ENCODE results near the gene C19orf47.

Gene C19orf47

DNA sequence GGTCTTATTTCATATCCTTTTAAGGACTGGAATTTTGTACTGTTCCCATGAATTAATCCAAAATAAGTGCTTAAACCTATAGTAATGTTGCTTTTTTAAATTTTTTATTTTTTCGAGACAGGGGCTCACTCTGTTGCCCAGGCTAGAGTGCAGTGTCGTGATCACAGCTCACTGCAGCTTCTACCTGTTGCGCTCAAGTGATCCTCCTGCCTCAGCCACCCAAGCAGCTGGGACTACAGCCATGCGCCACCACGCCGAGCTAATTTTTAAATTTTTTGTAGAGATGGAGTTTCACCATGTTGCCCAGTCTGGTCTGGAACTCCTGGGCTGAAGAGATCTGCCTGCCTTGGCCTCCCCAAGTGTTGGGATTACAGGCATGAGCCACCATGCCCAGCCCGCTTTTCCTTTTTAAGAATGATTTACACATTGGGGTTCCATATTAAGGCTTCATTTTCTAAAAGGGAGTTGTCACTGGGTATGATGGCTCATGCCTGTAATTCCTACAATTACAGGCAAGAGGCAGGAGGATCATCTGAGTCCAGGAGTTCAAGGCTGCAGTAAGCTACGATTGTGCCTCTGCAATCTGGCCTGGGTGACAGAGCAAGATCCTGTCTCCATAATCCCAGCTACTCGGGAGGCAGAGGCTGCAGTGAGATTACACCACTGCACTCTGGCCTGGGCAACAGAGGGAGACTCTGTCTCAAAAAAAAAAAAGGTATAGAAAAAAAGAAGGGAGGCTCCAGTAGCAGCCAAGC, 34.8 kb downstream of the C19orf47 start:
- DNase-seq, result no peak

DNA sequence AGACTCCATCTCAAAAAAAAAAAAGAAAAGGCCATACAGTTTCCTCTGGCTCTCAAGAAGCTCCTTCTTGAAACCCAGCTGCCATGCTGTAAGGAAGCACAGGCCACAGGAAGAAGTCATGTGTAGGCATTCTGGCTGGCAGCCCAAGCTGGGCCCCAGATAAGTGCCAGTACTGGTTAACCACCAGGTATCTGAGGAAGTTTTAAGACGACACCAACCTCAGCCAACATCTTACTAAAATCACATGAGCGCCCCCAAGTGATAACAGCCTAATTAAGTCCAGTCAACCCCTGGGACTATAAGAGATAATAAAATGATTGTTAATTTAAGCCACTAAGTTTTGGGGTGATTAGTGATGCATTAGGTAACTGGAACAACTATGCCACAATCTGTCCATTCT, 35.7 kb downstream of the C19orf47 start:
- DNase-seq, result no peak

GRCh38 chr19:40309666-40310065, 38.5 kb downstream of the C19orf47 start:
- no peak for DNase-seq

DNA sequence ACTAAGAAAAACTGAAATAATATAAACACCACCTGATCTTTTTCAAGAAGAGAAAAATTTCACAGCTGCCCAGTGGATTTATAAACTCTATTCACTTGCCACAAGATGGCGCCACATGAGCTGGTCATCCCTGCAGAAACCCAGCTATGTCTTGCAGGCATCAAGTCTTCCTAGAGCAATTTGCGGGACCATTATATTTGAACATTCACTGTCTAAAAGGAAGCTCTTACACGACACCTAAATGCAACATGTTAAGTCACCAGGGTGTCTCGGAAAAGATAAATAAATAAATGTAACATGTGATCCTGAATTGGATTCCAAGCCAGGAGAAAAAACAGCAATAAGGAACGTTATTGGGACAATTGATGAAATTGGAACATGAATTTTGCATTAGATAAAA, 42.8 kb downstream of the C19orf47 start:
- peak; percentile 20 for DNase-seq

GRCh38 chr19:40304306-40304705, 43.9 kb downstream of the C19orf47 start:
- no peak for DNase-seq

DNA sequence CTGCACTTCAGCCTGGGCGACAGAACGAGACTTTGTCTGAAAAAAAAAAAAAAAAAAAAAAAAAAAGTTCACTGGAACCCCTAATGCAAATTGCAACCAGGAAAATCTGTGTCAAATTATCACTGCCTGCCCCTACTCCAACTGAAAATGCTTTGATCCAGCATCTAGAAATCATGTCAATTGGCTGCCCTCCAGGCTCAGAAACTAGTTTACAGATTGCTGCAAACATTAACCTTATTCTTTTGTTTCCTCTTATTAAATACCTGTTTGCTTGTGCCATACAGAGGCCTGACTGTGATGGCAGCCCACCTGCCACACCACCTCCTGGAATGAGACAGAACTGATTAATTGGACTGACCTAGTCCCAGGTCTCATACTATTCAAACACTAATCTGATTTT, 44.4 kb downstream of the C19orf47 start:
- DNase-seq, result no peak

- no peak for DNase-seq
These were observed 45.8 kb downstream of the C19orf47 start for GRCh38 chr19:40302224-40303011.

- no peak for DNase-seq
These were observed 47.5 kb downstream of the C19orf47 start for GRCh38 chr19:40300668-40301067.

- no peak for DNase-seq
These were observed 50.2 kb downstream of the C19orf47 start for GRCh38 chr19:40298026-40298425.

- DNase-seq, result no peak
These were observed 53.6 kb downstream of the C19orf47 start for GRCh38 chr19:40294560-40294959.

DNA sequence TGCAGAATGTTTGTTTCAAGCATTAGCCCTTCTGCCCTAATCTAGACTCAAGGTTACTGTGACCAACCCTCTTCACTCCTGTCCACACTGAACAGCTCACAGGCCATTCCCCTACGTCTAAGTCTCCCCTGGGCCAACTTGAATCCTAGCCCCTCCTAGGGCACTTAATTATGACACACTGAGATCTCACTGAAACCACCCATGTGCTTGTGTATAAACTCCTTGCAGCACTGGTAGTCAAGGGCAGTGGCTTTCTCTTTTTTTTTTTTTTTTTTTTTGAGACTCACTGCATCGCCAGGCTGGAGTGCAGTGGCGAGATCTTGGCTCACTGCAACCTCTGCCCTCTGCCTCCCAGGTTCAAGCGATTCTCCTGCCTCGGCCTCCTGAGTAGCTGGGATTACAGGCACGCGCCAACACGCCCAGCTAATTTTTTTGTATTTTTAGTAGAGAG, 61.2 kb downstream of the C19orf47 start:
- no peak for DNase-seq

- no peak for DNase-seq
These were observed 61.8 kb downstream of the C19orf47 start for GRCh38 chr19:40286235-40286970.

GRCh38 chr19:40285353-40286234, 62.6 kb downstream of the C19orf47 start:
- peak; percentile 98 for DNase-seq

- DNase-seq, result no peak
These were observed 63.5 kb downstream of the C19orf47 start, which contains the start of gene AKT2 for GRCh38 chr19:40284501-40285352. TSS of gene AKT2 (minus strand) at chr19:40285345. CDS start at chr19:40265267, 20,078 bp downstream.

- DNase-seq, result no peak
These were observed 64.0 kb downstream of the C19orf47 start for GRCh38 chr19:40284251-40284500.

- no peak for DNase-seq
These were observed 64.6 kb downstream of the C19orf47 start for GRCh38 chr19:40283414-40284250.

DNA sequence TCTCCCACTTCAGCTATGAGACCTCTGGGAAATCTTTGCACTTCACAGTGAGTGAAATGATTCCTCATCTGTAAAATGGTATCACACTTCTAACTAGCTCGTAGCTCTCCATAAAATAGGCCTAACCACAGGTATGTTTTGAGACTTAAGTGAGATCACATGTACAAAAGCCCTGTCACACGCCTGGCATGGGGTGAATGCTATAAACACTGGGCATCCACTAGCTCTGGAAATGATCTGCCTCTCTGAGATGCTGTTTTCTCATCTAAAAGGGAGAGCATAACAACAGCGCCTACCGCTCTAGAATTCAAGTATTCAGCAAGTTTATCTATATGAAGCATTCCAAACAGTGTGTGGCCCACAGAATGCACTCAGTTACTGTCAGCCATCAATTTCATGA, 65.3 kb downstream of the C19orf47 start:
- no peak for DNase-seq

- no peak for DNase-seq
These were observed 66.0 kb downstream of the C19orf47 start for GRCh38 chr19:40282209-40282580.

DNA sequence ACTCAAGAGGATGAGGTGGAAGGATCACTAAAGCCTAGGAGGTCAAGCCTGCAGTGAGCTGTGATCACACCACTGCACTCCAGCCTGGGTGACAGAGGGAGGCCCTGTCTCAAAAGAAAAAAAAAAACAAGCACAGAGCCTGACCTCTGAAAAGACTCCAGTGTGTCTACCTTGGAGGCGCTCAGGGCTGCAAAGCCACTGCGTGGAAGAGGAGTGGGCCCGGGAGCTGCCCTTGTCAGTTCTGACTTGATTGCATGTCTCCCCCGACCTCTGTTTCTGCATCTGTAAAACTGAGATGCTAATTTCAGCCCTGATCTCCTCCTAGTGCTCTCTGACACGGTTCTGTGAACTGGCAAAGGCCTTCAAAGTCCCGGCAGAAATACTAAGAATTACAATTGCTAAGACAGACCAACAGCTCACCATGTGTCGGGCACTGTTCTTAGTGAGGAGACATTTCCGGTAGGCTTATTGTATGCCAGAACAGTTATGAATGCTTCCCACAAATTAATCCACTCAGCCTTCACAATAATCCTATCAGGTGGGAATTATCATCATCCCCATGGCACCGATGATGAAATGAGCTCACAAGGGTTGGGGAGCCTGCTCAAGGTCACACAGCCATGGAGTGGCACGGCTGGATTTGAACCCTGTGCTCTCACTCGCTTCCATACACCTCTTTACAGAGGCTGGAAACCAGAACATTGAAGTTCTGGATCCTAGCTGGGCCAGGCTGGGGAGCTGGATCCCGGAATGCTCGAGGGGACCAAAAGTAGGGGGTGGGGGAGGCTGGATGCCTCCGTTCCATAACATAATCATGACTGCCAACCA, 66.6 kb downstream of the C19orf47 start:
- DNase-seq, result no peak

All from NCI-H2107 (cell line).